Measurements from ENCODE around the gene FAM81A. TPM values are rescaled to one million over a fixed set of nuclear protein-coding genes. Genes with fewer than 3 reads are reported as not detected.
A peak's percentile ranks its signal among the peaks of the same experiment; 100 is the strongest.

The FAM81A gene
- total RNA-seq, 2 experiments from 2014 or later: not detected

- peak; percentile 80 for ATAC-seq (ENCODE audit: poor library complexity)
- intact Hi-C loops (cut with DNase I, micrococcal nuclease): loop anchor here (1.0 to 10.0 kb wide), 10 partner anchors 282 to 1664 kb away; partner anchors contain the start of gene RNF111 (in 1 of the 2)
- Histone ChIP-seq H3K9me3 (ENCODE audit: control insufficient read depth in 1 of 2, insufficient read depth in 1 of 2, low read length in 2 of 2) (no peaks in the 10 kb centered on the region), H3K27me3 (ENCODE audit: control insufficient read depth in 1 of 2, insufficient read depth in 2 of 2, low read length in 2 of 2) (no peaks in the 10 kb centered on the region), H3K4me3 (ENCODE audit: low read length) (no peak overlapping the region), H3K27ac (ENCODE audit: low read depth in 1 of 2, low read length in 2 of 2) (no peak overlapping the region), H3K36me3 (ENCODE audit: insufficient read depth, low read length) (no peaks in the 10 kb centered on the region), H3K4me1 (ENCODE audit: insufficient read depth, low read length) (peaks cover 15% of the 10 kb centered on the region)
- no peak overlapping the region for H3K4me3 Mint-ChIP-seq
- peaks cover 3% of the 10 kb centered on the region for H3K27me3 Mint-ChIP-seq
- H3K36me3 Mint-ChIP-seq (ENCODE audit: low read depth): no peaks in the 10 kb centered on the region
- H3K4me1 Mint-ChIP-seq (ENCODE audit: low read depth): peaks cover 13% of the 10 kb centered on the region
- peak; percentile 85 for TF ChIP-seq CTCF (IDR thresholded peaks at IDR 0.05)
- no peaks in the 10 kb centered on the region for H3K9me3 Mint-ChIP-seq
- CTCF ChIA-PET: interaction anchor here (0.6 to 1.9 kb wide), 9 partner anchors 16 to 1668 kb away, joined by 3 to 7 read pairs (median 3); no protein-coding TSS in a partner anchor
- POLR2A ChIA-PET: interaction anchor here (0.6 to 1.2 kb wide), 4 partner anchors 51 to 596 kb away, joined by 3 to 5 read pairs (median 4); no protein-coding TSS in a partner anchor
- peak; percentile 54 to 81 (median 59) for DNase-seq
- H3K27ac Mint-ChIP-seq: no peak overlapping the region
Observed at GRCh38 chr15:59528961-59529402, 91.0 kb downstream of the FAM81A start.

GRCh38 chr15:59531066-59531675, 93.2 kb downstream of the FAM81A start:
- Histone ChIP-seq H3K27ac (ENCODE audit: low read depth in 1 of 2, low read length in 2 of 2) (no peak overlapping the region), H3K36me3 (ENCODE audit: insufficient read depth, low read length) (no peaks in the 10 kb centered on the region), H3K9me3 (ENCODE audit: control insufficient read depth in 1 of 2, insufficient read depth in 1 of 2, low read length in 2 of 2) (no peaks in the 10 kb centered on the region), H3K4me3 (ENCODE audit: low read length) (no peak overlapping the region), H3K27me3 (ENCODE audit: control insufficient read depth in 1 of 2, insufficient read depth in 2 of 2, low read length in 2 of 2) (no peaks in the 10 kb centered on the region), H3K4me1 (ENCODE audit: insufficient read depth, low read length) (peaks cover 6% of the 10 kb centered on the region)
- Mint-ChIP-seq H3K9me3 (no peaks in the 10 kb centered on the region), H3K36me3 (ENCODE audit: low read depth) (no peaks in the 10 kb centered on the region), H3K4me1 (ENCODE audit: low read depth) (peaks cover 4% of the 10 kb centered on the region), H3K4me3 (no peak overlapping the region), H3K27me3 (peaks cover 3% of the 10 kb centered on the region), H3K27ac (no peak overlapping the region)
- no peak for DNase-seq
- intact Hi-C loops (cut with DNase I, micrococcal nuclease): loop anchor here in 1 of 2 experiments (5.0 kb wide), 1 partner anchor 111 kb away; no protein-coding TSS in a partner anchor
- CTCF ChIA-PET: no interaction called here
- POLR2A ChIA-PET: no interaction called here
- ATAC-seq (ENCODE audit: poor library complexity): no peak
- TF ChIP-seq CTCF (IDR thresholded peaks at IDR 0.05): no peak

GRCh38 chr15:59532770-59533379, 94.9 kb downstream of the FAM81A start:
- POLR2A ChIA-PET: interaction anchor here (0.5 to 2.0 kb wide), 3 partner anchors 10 to 551 kb away, joined by 3 to 7 read pairs (median 3); no protein-coding TSS in a partner anchor
- ATAC-seq (ENCODE audit: poor library complexity): no peak
- intact Hi-C loops (cut with DNase I, micrococcal nuclease): loop anchor here in 1 of 2 experiments (5.0 kb wide), 1 partner anchor 109 kb away; no protein-coding TSS in a partner anchor
- Mint-ChIP-seq H3K27ac (no peak overlapping the region), H3K27me3 (peaks cover 3% of the 10 kb centered on the region), H3K4me3 (no peak overlapping the region), H3K4me1 (ENCODE audit: low read depth) (peaks cover 4% of the 10 kb centered on the region), H3K9me3 (no peaks in the 10 kb centered on the region), H3K36me3 (ENCODE audit: low read depth) (no peaks in the 10 kb centered on the region)
- DNase-seq: peak in 4 of 14 experiments; percentile 21 to 58 (median 46)
- CTCF ChIA-PET: interaction anchor here (0.7 to 1.8 kb wide), 9 partner anchors 9 to 1192 kb away, joined by 3 to 7 read pairs (median 3); no protein-coding TSS in a partner anchor
- Histone ChIP-seq H3K27ac (ENCODE audit: low read depth in 1 of 2, low read length in 2 of 2) (no peak overlapping the region), H3K4me3 (ENCODE audit: low read length) (no peak overlapping the region), H3K9me3 (ENCODE audit: control insufficient read depth in 1 of 2, insufficient read depth in 1 of 2, low read length in 2 of 2) (no peaks in the 10 kb centered on the region), H3K4me1 (ENCODE audit: insufficient read depth, low read length) (peaks cover 6% of the 10 kb centered on the region), H3K27me3 (ENCODE audit: control insufficient read depth in 1 of 2, insufficient read depth in 2 of 2, low read length in 2 of 2) (no peaks in the 10 kb centered on the region), H3K36me3 (ENCODE audit: insufficient read depth, low read length) (no peaks in the 10 kb centered on the region)
- TF ChIP-seq CTCF (IDR thresholded peaks at IDR 0.05): peak; percentile 82

Data from CD4-positive, alpha-beta T cell (primary cell).